ENCODE data around the gene PRAF2.
A peak's percentile ranks its signal among the peaks of the same experiment; 100 is the strongest.

Gene PRAF2

DNA sequence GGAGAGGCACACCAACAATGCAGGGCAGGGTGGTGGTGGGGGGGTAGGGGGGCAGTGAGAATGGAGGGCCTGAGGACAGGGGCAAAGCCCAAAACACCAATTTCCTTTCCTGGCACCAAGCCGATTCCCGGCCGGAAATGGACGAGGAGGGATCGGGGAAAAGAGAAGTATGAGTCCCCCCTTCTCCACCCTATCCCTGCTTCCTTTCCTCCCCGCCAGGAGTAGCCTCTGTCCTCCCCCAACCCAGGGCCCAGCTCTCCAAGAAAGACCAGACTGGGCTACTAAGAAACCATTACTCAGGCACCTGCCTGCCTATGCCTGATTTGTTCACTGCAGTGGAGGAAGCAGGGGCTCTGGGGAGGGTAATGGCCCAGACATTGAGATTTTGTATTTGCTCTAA lies 14.6 kb downstream of the PRAF2 start:
- Histone ChIP-seq H3K4me1 (ENCODE audit: low read length) (peaks cover 2% of the 10 kb centered on the region; the same call in 1 of the 2 replicates), H3K9me3 (ENCODE audit: insufficient read depth, low read length) (no peaks in the 10 kb centered on the region), H3K27me3 (ENCODE audit: low read depth, low read length) (no peaks in the 10 kb centered on the region), H3K4me2 (ENCODE audit: low read length) (no peak overlapping the region), H3K9ac (ENCODE audit: low read length) (no peak overlapping the region), H2AFZ (ENCODE audit: low read depth, low read length) (no peak overlapping the region), H3K36me3 (replicated peaks; ENCODE audit: low read depth, low read length) (no peaks in the 10 kb centered on the region), H3K79me2 (ENCODE audit: low read length) (peaks cover 3% of the 10 kb centered on the region; the same call in 1 of the 2 replicates), H3K27ac (ENCODE audit: low read length) (no peak overlapping the region), H4K20me1 (ENCODE audit: insufficient read depth, low read length) (no peaks in the 10 kb centered on the region), H3K4me3 (ENCODE audit: low read length) (no peak overlapping the region)
- TF ChIP-seq EZH2phosphoT487 (IDR thresholded peaks at IDR 0.05; ENCODE audit: low read depth) = no peak
- TF ChIP-seq CTCF (IDR thresholded peaks at IDR 0.05; ENCODE audit: low read depth, low read length) = no peak

DNA sequence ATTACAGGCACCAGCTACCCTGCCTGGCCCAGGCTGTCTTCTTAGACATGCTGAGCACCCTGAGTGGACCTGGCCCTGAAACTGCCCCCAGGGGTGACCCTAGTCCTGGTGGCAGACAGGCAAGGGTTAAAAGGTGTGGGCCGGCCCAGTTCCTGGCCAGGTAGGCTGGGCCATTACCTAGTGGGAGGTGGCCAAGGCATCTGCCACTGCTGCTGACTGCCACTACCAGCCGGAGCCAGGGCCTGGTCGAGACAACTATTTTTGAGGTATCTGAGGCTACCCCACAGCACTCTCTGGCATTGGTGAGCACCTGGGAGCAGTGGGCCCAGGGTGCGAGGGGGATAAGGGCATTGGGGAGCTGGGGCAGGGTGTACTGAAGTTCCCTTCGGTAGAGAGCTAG lies 15.0 kb downstream of the PRAF2 start, which contains the start of gene CCDC120:
CCDC120 (plus strand) TSS at position 206 of the 400 bp plus-strand sequence. CDS start 3,043 bp downstream, outside the sequence.
- peaks cover 3% of the 10 kb centered on the region; the same call in 1 of the 2 replicates for H3K79me2 ChIP-seq (ENCODE audit: low read length)
- no peaks in the 10 kb centered on the region for H4K20me1 ChIP-seq (ENCODE audit: insufficient read depth, low read length)
- H3K9me3 ChIP-seq (ENCODE audit: insufficient read depth, low read length) = no peaks in the 10 kb centered on the region
- H2AFZ ChIP-seq (ENCODE audit: low read depth, low read length) = no peak within 1 kb of the TSS
- H3K27ac ChIP-seq (ENCODE audit: low read length) = no peak within 1 kb of the TSS
- peaks cover 5% of the 10 kb centered on the region; the same call in 1 of the 2 replicates for H3K4me1 ChIP-seq (ENCODE audit: low read length)
- TF ChIP-seq EZH2phosphoT487 (IDR thresholded peaks at IDR 0.05; ENCODE audit: low read depth) = no peak
- TF ChIP-seq CTCF (IDR thresholded peaks at IDR 0.05; ENCODE audit: low read depth, low read length) = no peak
- no peak within 1 kb of the TSS for H3K9ac ChIP-seq (ENCODE audit: low read length)
- H3K4me3 ChIP-seq (ENCODE audit: low read length) = no peak within 1 kb of the TSS
- no peak within 1 kb of the TSS for H3K4me2 ChIP-seq (ENCODE audit: low read length)
- H3K36me3 ChIP-seq (replicated peaks; ENCODE audit: low read depth, low read length) = no peaks in the 10 kb centered on the region
- H3K27me3 ChIP-seq (ENCODE audit: low read depth, low read length) = no peaks in the 10 kb centered on the region

GRCh38 chrX:49054073-49054762 lies 19.6 kb downstream of the PRAF2 start:
- H4K20me1 ChIP-seq (ENCODE audit: insufficient read depth, low read length) = no peaks in the 10 kb centered on the region
- H3K9ac ChIP-seq (ENCODE audit: low read length) = peak overlapping the region; percentile 88
- H3K9me3 ChIP-seq (ENCODE audit: insufficient read depth, low read length) = no peaks in the 10 kb centered on the region
- peaks cover 9% of the 10 kb centered on the region; the same call in 1 of the 2 replicates for H3K4me1 ChIP-seq (ENCODE audit: low read length)
- TF ChIP-seq CTCF (IDR thresholded peaks at IDR 0.05; ENCODE audit: low read depth, low read length) = no peak
- TF ChIP-seq EZH2phosphoT487 (IDR thresholded peaks at IDR 0.05; ENCODE audit: low read depth) = no peak
- peaks cover 3% of the 10 kb centered on the region; the same call in 1 of the 2 replicates for H3K79me2 ChIP-seq (ENCODE audit: low read length)
- peak overlapping the region; percentile 94 for H3K4me3 ChIP-seq (ENCODE audit: low read length)
- H2AFZ ChIP-seq (ENCODE audit: low read depth, low read length) = peak overlapping the region; percentile 59; the same call in 1 of the 2 replicates
- no peaks in the 10 kb centered on the region for H3K36me3 ChIP-seq (replicated peaks; ENCODE audit: low read depth, low read length)
- H3K4me2 ChIP-seq (ENCODE audit: low read length) = peak overlapping the region; percentile 89
- H3K27me3 ChIP-seq (ENCODE audit: low read depth, low read length) = no peaks in the 10 kb centered on the region
- 0 out of 2 replicates have a peak overlapping the region, but pooled peaks have one; percentile 58 for H3K27ac ChIP-seq (ENCODE audit: low read length)

- Histone ChIP-seq H2AFZ (ENCODE audit: low read depth, low read length) (peak overlapping the region; percentile 92), H3K36me3 (replicated peaks; ENCODE audit: low read depth, low read length) (no peaks in the 10 kb centered on the region), H3K27me3 (ENCODE audit: low read depth, low read length) (no peaks in the 10 kb centered on the region), H3K9ac (ENCODE audit: low read length) (peak overlapping the region; percentile 88), H3K79me2 (ENCODE audit: low read length) (peaks cover 3% of the 10 kb centered on the region; the same call in 1 of the 2 replicates), H3K27ac (ENCODE audit: low read length) (peak overlapping the region; percentile 58), H3K9me3 (ENCODE audit: insufficient read depth, low read length) (no peaks in the 10 kb centered on the region), H3K4me2 (ENCODE audit: low read length) (peak overlapping the region; percentile 89), H3K4me3 (ENCODE audit: low read length) (peak overlapping the region; percentile 94), H3K4me1 (ENCODE audit: low read length) (peaks cover 9% of the 10 kb centered on the region; the same call in 1 of the 2 replicates), H4K20me1 (ENCODE audit: insufficient read depth, low read length) (no peaks in the 10 kb centered on the region)
- no peak for TF ChIP-seq EZH2phosphoT487 (IDR thresholded peaks at IDR 0.05; ENCODE audit: low read depth)
- no peak for TF ChIP-seq CTCF (IDR thresholded peaks at IDR 0.05; ENCODE audit: low read depth, low read length)
These were observed 20.4 kb downstream of the PRAF2 start for GRCh38 chrX:49053223-49054072.

Measured in OCI-LY3 (cell line).